HepG2 (cell line): ENCODE measurements around the gene IPO9. TPM values are rescaled to one million over a fixed set of nuclear protein-coding genes. Genes with fewer than 3 reads are reported as not detected.

Experiments
- ATAC-seq: fragments of 200-7000 bp; cut with Tn5 transposase; 3 replicates; pipeline ENCODE4 v1.9.1; 2020; ENCODE audit warnings: mild to moderate bottlenecking, moderate library complexity
- BruUV-seq: library from RNA; stranded (reverse); fragments of 400-500 nt; replicated peaks from 2 replicates; lab custom pipeline; 2021; lab: Mats Ljungman, UMichigan
- CTCF ChIA-PET: fragments of 300-600 bp; formaldehyde crosslinking; extraction: SDS; loops from one replicate; lab custom pipeline; 2021; ENCODE audit warnings: low total read pairs, inconsistent platforms, low intra/inter-chr PET ratio; lab: Yijun Ruan, JAX
- POLR2A ChIA-PET: fragments of 350-600 bp; sonication (Branson Sonifier 250); formaldehyde crosslinking; loops from one replicate; lab custom pipeline; 2020; ENCODE audit warnings: antibody characterized with exemption, inconsistent platforms; lab: Yijun Ruan, JAX
- DNase-seq: peaks from one replicate; pipeline ENCODE4 v3.0.0-alpha.2; 2015; ENCODE audit warnings: low spot score
- FAIRE-seq: peaks from 3 replicates; lab custom pipeline; 2011; peaks lifted over from hg19 to GRCh38; lab: Jason Lieb, UNC
- H2AFZ ChIP-seq: one replicate; pipeline ENCODE4 v1.6.1; 2011; ENCODE audit warnings: low read length, inconsistent platforms
- H3K27ac ChIP-seq: fragments of 300-600 bp; 3 replicates; pipeline ENCODE4 v1.8.0; 2011; ENCODE audit warnings: mixed run types, mild to moderate bottlenecking, mixed read lengths, low read length, inconsistent platforms; ENCODE audit not compliant: insufficient read depth; ENCODE audit errors: extremely low read length
- H3K27me3 ChIP-seq, 2 experiments: fragments of 200-600 bp in 1 of 2; 2 replicates in 1 of 2; 3 replicates in 1 of 2; pipeline versions ENCODE4 v1.6.0 to v1.8.0; 2011; ENCODE audit warnings: low read length in 2 of 2, mild to moderate bottlenecking in 2 of 2, moderate library complexity in 2 of 2, inconsistent platforms in 1 of 2; ENCODE audit not compliant: insufficient read depth in 2 of 2, control insufficient read depth in 1 of 2
- H3K36me3 ChIP-seq, 2 experiments: fragments of 200-600 bp in 1 of 2; replicated peaks in 1 of 2; 2 replicates in 1 of 2; 3 replicates in 1 of 2; pipeline versions ENCODE4 v1.5.1 to v1.8.0; 2011; ENCODE audit warnings: low read length in 2 of 2, inconsistent platforms in 1 of 2; ENCODE audit not compliant: insufficient read depth in 2 of 2, control insufficient read depth in 1 of 2
- H3K4me1 ChIP-seq: 2 replicates; pipeline ENCODE4 v1.5.1; 2012; ENCODE audit warnings: low read length, inconsistent platforms; ENCODE audit not compliant: insufficient read depth
- H3K4me2 ChIP-seq: 2 replicates; pipeline ENCODE4 v1.6.0; 2011; ENCODE audit warnings: low read depth, low read length, inconsistent platforms
- H3K4me3 ChIP-seq, 3 experiments: fragments of 200-600 bp in 1 of 3; sonication (generic), shearing (Covaris generic) in 1 of 3; replicated peaks in 1 of 3; 2 replicates each; pipeline ENCODE4 v1.5.1; 2011 to 2016; ENCODE audit warnings: low read length in 3 of 3, inconsistent platforms in 2 of 3, low read depth in 2 of 3, mild to moderate bottlenecking in 2 of 3, control low read depth in 1 of 3, mixed read lengths in 1 of 3; ENCODE audit not compliant: insufficient read depth in 1 of 3
- H3K79me2 ChIP-seq: one replicate; pipeline ENCODE4 v1.6.1; 2011; ENCODE audit warnings: low read length, inconsistent platforms; ENCODE audit not compliant: insufficient read depth
- H3K9ac ChIP-seq: 2 replicates; pipeline ENCODE4 v1.6.0; 2011; ENCODE audit warnings: mild to moderate bottlenecking, low read depth, low read length, inconsistent platforms; ENCODE audit not compliant: insufficient read depth
- H3K9me3 ChIP-seq: 2 replicates; pipeline ENCODE4 v1.5.1; 2012; ENCODE audit warnings: mild to moderate bottlenecking, low read length
- H4K20me1 ChIP-seq: 2 replicates; pipeline ENCODE4 v1.6.0; 2011; ENCODE audit warnings: inconsistent platforms, mild to moderate bottlenecking, low read length, moderate library complexity; ENCODE audit not compliant: insufficient read depth
- FOXP1 ChIP-seq, 2 experiments: fragments of 450-650 bp in 1 of 2; IDR thresholded peaks; 2 replicates each; pipeline ENCODE4 v1.6.1; 2017 to 2018; ENCODE audit warnings: antibody characterized with exemption in 1 of 2
- HNRNPH1 ChIP-seq: fragments of 200-400 bp; formaldehyde crosslinking; optimal IDR thresholded peaks from 2 replicates; pipeline ENCODE3; 2017; ENCODE audit warnings: mild to moderate bottlenecking, low read depth, low read length
- HOXA9 ChIP-seq: sonication (generic); formaldehyde crosslinking; IDR thresholded peaks from 2 replicates; pipeline ENCODE4 v1.8.1; 2022; ENCODE audit warnings: missing genetic modification reagents, mild to moderate bottlenecking, moderate library complexity, borderline replicate concordance
- ISL2 ChIP-seq: sonication (generic); formaldehyde crosslinking; IDR thresholded peaks from 2 replicates; pipeline ENCODE4 v1.5.0; 2020; ENCODE audit warnings: missing genetic modification reagents
- NFYB ChIP-seq: sonication (generic); formaldehyde crosslinking; IDR thresholded peaks from 2 replicates; pipeline ENCODE4 v1.4.0; 2020; ENCODE audit warnings: missing genetic modification reagents
- NFYC ChIP-seq: IDR thresholded peaks from 2 replicates; pipeline ENCODE4 v1.6.1; 2016; ENCODE audit warnings: missing genetic modification reagents, missing compliant biosample characterization
- PCBP1 ChIP-seq: fragments of 200-400 bp; formaldehyde crosslinking; IDR thresholded peaks from 2 replicates; pipeline ENCODE4 v1.6.1; 2017; ENCODE audit warnings: mild to moderate bottlenecking, low read depth, low read length, borderline replicate concordance
- RBM22 ChIP-seq: fragments of 200-400 bp; formaldehyde crosslinking; optimal IDR thresholded peaks from 2 replicates; pipeline ENCODE3; 2017; ENCODE audit warnings: mild to moderate bottlenecking, low read length, moderate library complexity
- TCF7L2 ChIP-seq: IDR thresholded peaks from 2 replicates; pipeline ENCODE4 v1.6.1; 2011; ENCODE audit warnings: mild to moderate bottlenecking, low read depth, low read length, moderate library complexity
- ZFP90 ChIP-seq: sonication (generic); formaldehyde crosslinking; IDR thresholded peaks from 2 replicates; pipeline ENCODE4 v1.8.0; 2022; ENCODE audit warnings: missing genetic modification reagents, mild to moderate bottlenecking, inconsistent platforms, borderline replicate concordance
- ZFP91 ChIP-seq: sonication (generic); formaldehyde crosslinking; IDR thresholded peaks from 2 replicates; pipeline ENCODE4 v1.9.0; 2022; ENCODE audit warnings: missing genetic modification reagents, mild to moderate bottlenecking, borderline replicate concordance
- ZGPAT ChIP-seq: IDR thresholded peaks from 2 replicates; pipeline ENCODE4 v1.6.1; 2016; ENCODE audit warnings: mild to moderate bottlenecking
- ZMAT5 ChIP-seq: sonication (generic); formaldehyde crosslinking; IDR thresholded peaks from 2 replicates; pipeline ENCODE4 v1.5.0; 2020; ENCODE audit warnings: mild to moderate bottlenecking, low read depth, missing genetic modification reagents, borderline replicate concordance
- ZNF331 ChIP-seq: sonication (generic); formaldehyde crosslinking; IDR thresholded peaks from 2 replicates; pipeline ENCODE4 v1.4.0; 2020; ENCODE audit warnings: missing genetic modification reagents
- ZNF501 ChIP-seq: sonication (generic); formaldehyde crosslinking; IDR thresholded peaks from 2 replicates; pipeline ENCODE4 v1.5.1; 2020; ENCODE audit warnings: mild to moderate bottlenecking, moderate library complexity, missing genetic modification reagents
- ZNF766 ChIP-seq: sonication (generic); formaldehyde crosslinking; IDR thresholded peaks from 2 replicates; pipeline ENCODE4 v1.5.0; 2020; ENCODE audit warnings: missing genetic modification reagents, borderline replicate concordance
- ZNF839 ChIP-seq: sonication (generic); formaldehyde crosslinking; IDR thresholded peaks from 2 replicates; pipeline ENCODE4 v1.4.0; 2020; ENCODE audit warnings: missing genetic modification reagents, mild to moderate bottlenecking, borderline replicate concordance
- ZNF879 ChIP-seq: sonication (generic); formaldehyde crosslinking; IDR thresholded peaks from 2 replicates; pipeline ENCODE4 v1.8.1; 2023; ENCODE audit warnings: missing genetic modification reagents
- WGBS: methylation state at CpG from one replicate; pipeline ENCODE4 v1.1.6; 2017; ENCODE audit warnings: low lambda C conversion rate; 5-methylcytosine and 5-hydroxymethylcytosine counted together
- in situ Hi-C: cut with HindIII; loops from 2 replicates; pipeline ENCODE4 v1.10.0; 2017; ENCODE audit warnings: low pct_unique_long_range_greater_than_20kb; ENCODE audit not compliant: extremely low pct_ligation_motif_present
- intact Hi-C: fragments of 100-400 bp; cut with micrococcal nuclease; formaldehyde crosslinking; loops from one replicate; pipeline ENCODE4 v1.10.0; 2022; ENCODE audit not compliant: unreplicated experiment
- polyA plus RNA-seq, 8 experiments: library from polyadenylated mRNA; depleted of rRNA in 3 of 8; stranded (reverse) in 7 of 8; unstranded in 1 of 8; fragments of >200 nt; fragmentation: Illumina TruSeq in 4 of 8; extraction: Trizol in 4 of 8; gene quantifications; 2 replicates each; pipeline versions ENCODE4 v1.2.1 to v1.2.3, GENCODE V29; 2011 to 2016; ENCODE audit warnings: low read depth in 4 of 8, missing spikeins in 1 of 8, mixed read lengths in 1 of 8; ENCODE audit not compliant: insufficient read depth in 1 of 8
- total RNA-seq, 5 experiments: library from RNA; depleted of rRNA; stranded (reverse); fragments of >200 nt; fragmentation: Illumina TruSeq; extraction: Trizol; gene quantifications; 2 replicates each; pipeline ENCODE4 v1.2.3, GENCODE V29; 2016; ENCODE audit warnings: low read depth in 1 of 5
- TF ChIP-seq, protein P1 (sequence below): sonication (generic); formaldehyde crosslinking; IDR thresholded peaks from 2 replicates; pipeline ENCODE4 v1.8.0; 2022; ENCODE audit warnings: missing genetic modification reagents, low read depth, mild to moderate bottlenecking, borderline replicate concordance
- TF ChIP-seq, protein P2 (sequence below): sonication (generic); formaldehyde crosslinking; IDR thresholded peaks from 2 replicates; pipeline ENCODE4 v1.4.0; 2020; ENCODE audit warnings: missing genetic modification reagents

IPO9 gene
- total and polyA plus RNA-seq, 2 of the 13 experiments (the other 11 are each of a cell fraction or from before 2014, with no cell fraction given) = 31.0 to 34.8 TPM

GRCh38 chr1:201850053-201850397 lies 21.1 kb downstream of the IPO9 start:
- no peak for TF ChIP-seq HNRNPH1
- TF ChIP-seq ZGPAT (CRISPR knock-in tag) = no peak
- no peak for TF ChIP-seq ZFP91 (CRISPR knock-in tag)
- TF ChIP-seq ZFP90 = no peak
- no peak for TF ChIP-seq TCF7L2
- TF ChIP-seq ISL2 (CRISPR knock-in tag) = no peak
- no peak for TF ChIP-seq ZNF879
- TF ChIP-seq, protein P1, sequence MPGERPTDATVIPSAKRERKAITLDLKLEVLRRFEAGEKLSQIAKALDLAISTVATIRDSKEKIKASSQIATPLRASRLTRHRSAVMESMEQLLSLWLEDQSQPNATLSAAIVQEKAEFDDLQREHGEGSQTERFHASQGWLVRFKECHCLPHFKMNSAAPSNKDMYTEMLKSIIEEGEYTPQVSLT (CRISPR knock-in tag) = no peak
- no peak for TF ChIP-seq HOXA9 (CRISPR knock-in tag)
- no peak for TF ChIP-seq NFYB (CRISPR knock-in tag)
- TF ChIP-seq, protein P2, sequence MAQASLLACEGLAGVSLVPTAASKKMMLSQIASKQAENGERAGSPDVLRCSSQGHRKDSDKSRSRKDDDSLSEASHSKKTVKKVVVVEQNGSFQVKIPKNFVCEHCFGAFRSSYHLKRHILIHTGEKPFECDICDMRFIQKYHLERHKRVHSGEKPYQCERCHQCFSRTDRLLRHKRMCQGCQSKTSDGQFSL (CRISPR knock-in tag) = no peak
- no peak for TF ChIP-seq ZNF766 (CRISPR knock-in tag)
- no peak for TF ChIP-seq ZNF839 (CRISPR knock-in tag)
- no peak for TF ChIP-seq NFYC (CRISPR knock-in tag)
- no peak for TF ChIP-seq PCBP1
- no peak for TF ChIP-seq FOXP1 (IDR thresholded peaks at IDR 0.05)
- no peak for TF ChIP-seq FOXP1 (CRISPR knock-in tag; IDR thresholded peaks at IDR 0.05)
- no peak for TF ChIP-seq ZMAT5
- TF ChIP-seq ZNF331 (CRISPR knock-in tag) = no peak
- no peak for TF ChIP-seq ZNF501 (CRISPR knock-in tag)
- no peak for TF ChIP-seq RBM22
- no peak overlapping the region for H3K4me3 ChIP-seq
- WGBS = 100% methylated on average over 1 of the region's 1 CpG
- no peak overlapping the region for H3K4me2 ChIP-seq
- H2AFZ ChIP-seq = no peak overlapping the region
- FAIRE-seq = no peak
- no peak overlapping the region for H3K27ac ChIP-seq
- in situ Hi-C loops (no loop called here), intact Hi-C loops (no loop called here)
- no TSS peak for BruUV-seq
- CTCF ChIA-PET = no interaction called here
- ATAC-seq = no peak
- POLR2A ChIA-PET = no interaction called here
- no peaks in the 10 kb centered on the region; the same call in 1 of the 2 replicates for H4K20me1 ChIP-seq
- peaks cover 19 to 65% of the 10 kb centered on the region in 2 experiments for H3K36me3 ChIP-seq
- no peak for DNase-seq
- no peaks in the 10 kb centered on the region for H3K27me3 ChIP-seq
- H3K4me1 ChIP-seq = peaks cover 26% of the 10 kb centered on the region
- H3K9me3 ChIP-seq = no peaks in the 10 kb centered on the region
- H3K79me2 ChIP-seq = peaks cover 12% of the 10 kb centered on the region
- H3K9ac ChIP-seq = no peak overlapping the region
